Endothelial cell of umbilical vein (primary cell): ENCODE measurements around the gene ZBTB46. TPM values are rescaled to one million over a fixed set of nuclear protein-coding genes. Genes with fewer than 3 reads are reported as not detected.

ENCODE experiments used
- BruUV-seq: library from RNA; stranded (reverse); fragments of 400-500 nt; replicated peaks from 2 replicates; lab custom pipeline; 2021; lab: Mats Ljungman, UMichigan
- CTCF ChIA-PET: fragments of 300-600, 350-600 bp; sonication (Branson Sonifier 250); formaldehyde crosslinking; loops from one replicate; lab custom pipeline; 2021; ENCODE audit warnings: antibody characterized with exemption, inconsistent platforms; lab: Charles Lee
- POLR2A ChIA-PET: fragments of 300-600, 350-600 bp; sonication (Branson Sonifier 250); formaldehyde crosslinking; loops from one replicate; lab custom pipeline; 2021; ENCODE audit warnings: antibody characterized with exemption, inconsistent platforms; lab: Charles Lee
- DNase-seq: peaks from one replicate; pipeline ENCODE4 v3.0.0-alpha.2; 2011; ENCODE audit warnings: low read depth, low spot score
- FAIRE-seq: peaks from 2 replicates; lab custom pipeline; 2011; peaks lifted over from hg19 to GRCh38; lab: Jason Lieb, UNC
- H2AFZ ChIP-seq: 2 replicates; pipeline ENCODE4 v1.6.0; 2012; ENCODE audit warnings: low read depth, low read length, control low read depth, inconsistent platforms
- H3K27ac ChIP-seq: 2 replicates; pipeline ENCODE4 v1.5.1; 2011; ENCODE audit warnings: low read depth, mild to moderate bottlenecking, control low read depth, low read length, moderate library complexity; ENCODE audit not compliant: insufficient read depth
- H3K27me3 ChIP-seq, 2 experiments: 2 replicates each; pipeline versions ENCODE4 v1.6.0 to v1.6.1; 2011; ENCODE audit warnings: low read length in 2 of 2, mixed read lengths in 1 of 2; ENCODE audit not compliant: control insufficient read depth in 2 of 2, insufficient read depth in 2 of 2
- H3K36me3 ChIP-seq, 2 experiments: 2 replicates in 1 of 2; 3 replicates in 1 of 2; pipeline ENCODE4 v1.5.1; 2011; ENCODE audit warnings: low read length in 2 of 2, mild to moderate bottlenecking in 1 of 2, moderate library complexity in 1 of 2; ENCODE audit not compliant: control insufficient read depth in 2 of 2, insufficient read depth in 2 of 2; ENCODE audit errors: extremely low read depth in 1 of 2
- H3K4me1 ChIP-seq: 3 replicates; pipeline ENCODE4 v1.5.1; 2011; ENCODE audit warnings: mild to moderate bottlenecking, low read length; ENCODE audit not compliant: control insufficient read depth, insufficient read depth; ENCODE audit errors: extremely low read depth
- H3K4me2 ChIP-seq: 2 replicates; pipeline ENCODE4 v1.6.1; 2011; ENCODE audit warnings: low read length, control low read depth, mixed read lengths; ENCODE audit not compliant: insufficient read depth
- H3K4me3 ChIP-seq, 3 experiments: fragments of 200-600 bp in 1 of 3; sonication (generic), shearing (Covaris generic) in 1 of 3; replicated peaks in 1 of 3; 2 replicates each; pipeline ENCODE4 v1.5.1; 2011 to 2016; ENCODE audit warnings: control low read depth in 3 of 3, low read length in 3 of 3, mild to moderate bottlenecking in 2 of 3, inconsistent platforms in 1 of 3, low read depth in 1 of 3, moderate library complexity in 1 of 3; ENCODE audit not compliant: insufficient read depth in 1 of 3
- H3K79me2 ChIP-seq: 2 replicates; pipeline ENCODE4 v1.6.0; 2012; ENCODE audit warnings: low read length, inconsistent platforms; ENCODE audit not compliant: control insufficient read depth, insufficient read depth
- H3K9ac ChIP-seq: replicated peaks from 2 replicates; pipeline ENCODE3; 2011; ENCODE audit warnings: low read length, control low read depth; ENCODE audit not compliant: insufficient read depth; ENCODE audit errors: extremely low read depth
- H3K9me1 ChIP-seq: replicated peaks from 3 replicates; pipeline ENCODE4 v1.6.0; 2011; ENCODE audit warnings: mild to moderate bottlenecking, low read length; ENCODE audit not compliant: control insufficient read depth, insufficient read depth; ENCODE audit errors: extremely low read depth
- H3K9me3 ChIP-seq: replicated peaks from 2 replicates; pipeline ENCODE4 v1.5.1; 2012; ENCODE audit warnings: low read length, inconsistent platforms; ENCODE audit not compliant: control insufficient read depth, insufficient read depth
- H4K20me1 ChIP-seq: replicated peaks from 2 replicates; pipeline ENCODE3; 2011; ENCODE audit warnings: mild to moderate bottlenecking, low read length; ENCODE audit not compliant: control insufficient read depth, insufficient read depth; ENCODE audit errors: extremely low read depth
- EZH2 ChIP-seq: IDR thresholded peaks from 2 replicates; pipeline ENCODE4 v1.6.1; 2012; ENCODE audit warnings: borderline replicate concordance, low read depth, mild to moderate bottlenecking, moderate library complexity, low read length, inconsistent platforms; ENCODE audit not compliant: severe bottlenecking
- FOS ChIP-seq: IDR thresholded peaks from 2 replicates; pipeline ENCODE4 v1.6.1; 2011; ENCODE audit warnings: mild to moderate bottlenecking, low read length, moderate library complexity, borderline replicate concordance; ENCODE audit not compliant: insufficient read depth
- GATA2 ChIP-seq: IDR thresholded peaks from 2 replicates; pipeline ENCODE4 v1.7.0; 2011; ENCODE audit warnings: low read depth, mild to moderate bottlenecking, moderate library complexity, mixed read lengths, low read length; ENCODE audit not compliant: insufficient read length, insufficient read depth
- JUN ChIP-seq: IDR thresholded peaks from 2 replicates; pipeline ENCODE4 v1.6.1; 2011; ENCODE audit warnings: borderline replicate concordance, low read depth; ENCODE audit not compliant: insufficient read length, insufficient read depth
- MYC ChIP-seq: IDR thresholded peaks from one replicate; pipeline ENCODE4 v1.6.1; 2011; ENCODE audit warnings: mild to moderate bottlenecking, low read depth, low read length
- POLR2A ChIP-seq: IDR thresholded peaks from 2 replicates; pipeline ENCODE4 v1.6.1; 2012; ENCODE audit warnings: low read depth, mild to moderate bottlenecking, control low read depth, low read length
- POLR2AphosphoS5 ChIP-seq: IDR thresholded peaks from 2 replicates; pipeline ENCODE4 v1.6.1; 2012; ENCODE audit warnings: low read depth, mild to moderate bottlenecking, control low read depth, low read length, moderate library complexity; ENCODE audit not compliant: insufficient read depth
- dilution Hi-C: fragments of 300-500 bp; cut with MboI; formaldehyde crosslinking; loops from one replicate; pipeline ENCODE4 v1.15.0; 2019; ENCODE audit warnings: low sequenced_read_pairs; ENCODE audit not compliant: extremely low pct_ligation_motif_present
- intact Hi-C: fragments of 100-400 bp; cut with micrococcal nuclease; formaldehyde crosslinking; loops from one replicate; pipeline ENCODE4 v1.10.0; 2022
- polyA plus RNA-seq, 4 experiments: library from polyadenylated mRNA; depleted of rRNA in 3 of 4; stranded (reverse) in 3 of 4; unstranded in 1 of 4; fragments of >200 nt; gene quantifications; 2 replicates each; pipeline versions ENCODE4 v1.2.1 to v1.2.3, GENCODE V29; 2011 to 2012; ENCODE audit warnings: missing spikeins in 1 of 4
- total RNA-seq: library from RNA; stranded (reverse); gene quantifications from 2 replicates; pipeline ENCODE4 v1.2.3, GENCODE V29; 2021
- TF ChIP-seq, protein P1 (sequence below): IDR thresholded peaks from 2 replicates; pipeline ENCODE4 v1.6.1; 2011; ENCODE audit not compliant: insufficient read depth, insufficient read length
- TF ChIP-seq, protein P2 (sequence below), 2 donors: IDR thresholded peaks; 1 replicate in 1 of 2; 2 replicates in 1 of 2; pipeline ENCODE4 v1.5.1; 2011; ENCODE audit warnings: low read length in 2 of 2, mild to moderate bottlenecking in 2 of 2, moderate library complexity in 2 of 2, control low read depth in 1 of 2, inconsistent platforms in 1 of 2, low read depth in 1 of 2; ENCODE audit not compliant: insufficient read depth in 1 of 2; ENCODE audit errors: extremely low read depth in 1 of 2

Gene ZBTB46
- total and polyA plus RNA-seq, 2 donors (not counting 3 experiments of a cell fraction or from before 2014, with no cell fraction given): 1.3 to 7.1 TPM

DNA sequence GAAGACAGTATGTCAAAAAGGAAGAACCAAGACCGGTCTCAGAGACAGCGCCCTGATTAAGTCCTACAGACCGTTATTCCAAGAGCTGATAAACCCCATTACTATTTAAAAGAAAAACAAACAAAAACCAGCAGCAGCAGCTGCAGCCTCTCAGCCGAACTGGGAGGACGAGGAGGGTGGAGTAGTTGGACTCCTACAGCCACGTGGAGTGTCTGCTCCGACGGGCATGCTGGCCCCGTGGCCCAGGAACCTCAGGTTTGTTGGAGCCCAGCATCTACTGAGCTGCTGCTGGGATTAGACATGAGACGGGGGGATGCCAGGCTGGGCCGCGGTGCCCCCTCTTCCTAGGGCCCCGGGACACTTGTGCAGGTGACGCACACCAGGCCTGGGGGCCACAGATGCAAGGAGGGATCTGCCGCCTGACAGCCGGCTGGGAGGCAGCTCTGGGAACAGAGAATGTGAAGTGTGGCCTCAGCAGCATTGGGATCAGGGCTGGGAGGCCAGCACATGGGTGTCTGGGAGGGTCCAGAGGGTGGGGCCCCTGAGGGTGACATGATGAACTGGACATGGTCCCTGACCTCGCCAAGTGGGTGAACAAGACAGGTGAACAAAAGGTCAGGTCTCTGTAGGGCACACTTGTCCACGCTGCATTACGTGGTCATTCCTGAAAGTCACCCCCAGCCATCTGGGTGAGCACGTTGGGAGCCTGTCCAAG is 2.9 kb upstream of the ZBTB46 start:
- no peaks in the 10 kb centered on the region for H4K20me1 ChIP-seq
- H3K27me3 ChIP-seq: peaks cover 8 to 21% of the 10 kb centered on the region in 2 experiments
- peaks cover 7% of the 10 kb centered on the region for H3K4me1 ChIP-seq
- dilution Hi-C loops (no loop called here), intact Hi-C loops (no loop called here)
- no TSS peak for BruUV-seq
- H3K79me2 ChIP-seq: no peaks in the 10 kb centered on the region
- no peak for TF ChIP-seq POLR2A
- TF ChIP-seq, protein P1, sequence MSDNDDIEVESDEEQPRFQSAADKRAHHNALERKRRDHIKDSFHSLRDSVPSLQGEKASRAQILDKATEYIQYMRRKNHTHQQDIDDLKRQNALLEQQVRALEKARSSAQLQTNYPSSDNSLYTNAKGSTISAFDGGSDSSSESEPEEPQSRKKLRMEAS: no peak
- TF ChIP-seq EZH2: no peak
- TF ChIP-seq MYC: no peak
- no peak for TF ChIP-seq POLR2AphosphoS5
- no peak for TF ChIP-seq GATA2
- no peak for TF ChIP-seq FOS
- no peak for TF ChIP-seq JUN
- TF ChIP-seq, protein P2, sequence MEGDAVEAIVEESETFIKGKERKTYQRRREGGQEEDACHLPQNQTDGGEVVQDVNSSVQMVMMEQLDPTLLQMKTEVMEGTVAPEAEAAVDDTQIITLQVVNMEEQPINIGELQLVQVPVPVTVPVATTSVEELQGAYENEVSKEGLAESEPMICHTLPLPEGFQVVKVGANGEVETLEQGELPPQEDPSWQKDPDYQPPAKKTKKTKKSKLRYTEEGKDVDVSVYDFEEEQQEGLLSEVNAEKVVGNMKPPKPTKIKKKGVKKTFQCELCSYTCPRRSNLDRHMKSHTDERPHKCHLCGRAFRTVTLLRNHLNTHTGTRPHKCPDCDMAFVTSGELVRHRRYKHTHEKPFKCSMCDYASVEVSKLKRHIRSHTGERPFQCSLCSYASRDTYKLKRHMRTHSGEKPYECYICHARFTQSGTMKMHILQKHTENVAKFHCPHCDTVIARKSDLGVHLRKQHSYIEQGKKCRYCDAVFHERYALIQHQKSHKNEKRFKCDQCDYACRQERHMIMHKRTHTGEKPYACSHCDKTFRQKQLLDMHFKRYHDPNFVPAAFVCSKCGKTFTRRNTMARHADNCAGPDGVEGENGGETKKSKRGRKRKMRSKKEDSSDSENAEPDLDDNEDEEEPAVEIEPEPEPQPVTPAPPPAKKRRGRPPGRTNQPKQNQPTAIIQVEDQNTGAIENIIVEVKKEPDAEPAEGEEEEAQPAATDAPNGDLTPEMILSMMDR (IDR thresholded peaks at IDR 0.05; ENCODE audit: extremely low read depth in 1 of 2, insufficient read depth in 1 of 2, low read depth in 1 of 2, low read length in 2 of 2): no peak
- H3K9ac ChIP-seq: no peak overlapping the region
- POLR2A ChIA-PET: interaction anchor here (1.4 kb wide), 1 partner anchor 31 kb away, joined by 3 read pairs; the partner anchor contains the start of gene TPD52L2
- no peak overlapping the region for H3K4me3 ChIP-seq
- no peak overlapping the region for H3K4me2 ChIP-seq
- H3K9me1 ChIP-seq: no peaks in the 10 kb centered on the region
- H2AFZ ChIP-seq: no peak overlapping the region
- CTCF ChIA-PET: no interaction called here
- no peaks in the 10 kb centered on the region for H3K9me3 ChIP-seq
- H3K27ac ChIP-seq: no peak overlapping the region
- H3K36me3 ChIP-seq: no peaks in the 10 kb centered on the region
- DNase-seq (no peak), FAIRE-seq (no peak)
